ENCODE measurements around the gene PCK1. TPM values are rescaled to one million over a fixed set of nuclear protein-coding genes. Genes with fewer than 3 reads are reported as not detected.

Gene PCK1
- total RNA-seq, 6 donors from 2014 or later, result 0.23 to 1.3 (median 0.51) TPM; not detected in 3

- Histone ChIP-seq H3K4me1 (peaks cover 0 to 5% (median 2%) of the 10 kb centered on the region in 4 donors), H3K36me3 (no peaks in the 10 kb centered on the region), H3K4me3 (no peak overlapping the region), H3K9me3 (peaks cover 0 to 7% (median 0%) of the 10 kb centered on the region in 4 donors), H3K27ac (no peak overlapping the region), H3K27me3 (no peaks in the 10 kb centered on the region)
- ATAC-seq (ENCODE audit: low FRiP score in 2 of 2) (no peak), DNase-seq (no peak)
- TF ChIP-seq CTCF (IDR thresholded peaks at IDR 0.05) (no peak), EP300 (IDR thresholded peaks at IDR 0.05) (no peak), POLR2A (IDR thresholded peaks at IDR 0.05) (no peak), POLR2AphosphoS5 (IDR thresholded peaks at IDR 0.05) (no peak)
- 86 to 94% methylated on average over 4 to 6 of the region's 6 CpGs for WGBS, 2 donors
Observed at GRCh38 chr20:57589123-57589727, 28.3 kb downstream of the PCK1 start.

- H3K27ac ChIP-seq, result no peak overlapping the region
- WGBS, 2 donors, result 80 to 93% methylated on average over 11 to 13 of the region's 16 CpGs
- H3K27me3 ChIP-seq, result no peaks in the 10 kb centered on the region
- no peak for TF ChIP-seq POLR2A (IDR thresholded peaks at IDR 0.05)
- TF ChIP-seq POLR2AphosphoS5 (IDR thresholded peaks at IDR 0.05), result no peak
- no peak for TF ChIP-seq CTCF (IDR thresholded peaks at IDR 0.05)
- no peak for TF ChIP-seq EP300 (IDR thresholded peaks at IDR 0.05)
- H3K4me3 ChIP-seq, result no peak overlapping the region
- no peak for DNase-seq
- no peak for ATAC-seq (ENCODE audit: low FRiP score in 2 of 2)
- H3K36me3 ChIP-seq, result no peaks in the 10 kb centered on the region
- peaks cover 0 to 7% (median 0%) of the 10 kb centered on the region in 4 donors for H3K9me3 ChIP-seq
- H3K4me1 ChIP-seq, result peaks cover 0 to 9% (median 2%) of the 10 kb centered on the region in 4 donors
Observed at GRCh38 chr20:57589728-57590484, 29.0 kb downstream of the PCK1 start.

DNA sequence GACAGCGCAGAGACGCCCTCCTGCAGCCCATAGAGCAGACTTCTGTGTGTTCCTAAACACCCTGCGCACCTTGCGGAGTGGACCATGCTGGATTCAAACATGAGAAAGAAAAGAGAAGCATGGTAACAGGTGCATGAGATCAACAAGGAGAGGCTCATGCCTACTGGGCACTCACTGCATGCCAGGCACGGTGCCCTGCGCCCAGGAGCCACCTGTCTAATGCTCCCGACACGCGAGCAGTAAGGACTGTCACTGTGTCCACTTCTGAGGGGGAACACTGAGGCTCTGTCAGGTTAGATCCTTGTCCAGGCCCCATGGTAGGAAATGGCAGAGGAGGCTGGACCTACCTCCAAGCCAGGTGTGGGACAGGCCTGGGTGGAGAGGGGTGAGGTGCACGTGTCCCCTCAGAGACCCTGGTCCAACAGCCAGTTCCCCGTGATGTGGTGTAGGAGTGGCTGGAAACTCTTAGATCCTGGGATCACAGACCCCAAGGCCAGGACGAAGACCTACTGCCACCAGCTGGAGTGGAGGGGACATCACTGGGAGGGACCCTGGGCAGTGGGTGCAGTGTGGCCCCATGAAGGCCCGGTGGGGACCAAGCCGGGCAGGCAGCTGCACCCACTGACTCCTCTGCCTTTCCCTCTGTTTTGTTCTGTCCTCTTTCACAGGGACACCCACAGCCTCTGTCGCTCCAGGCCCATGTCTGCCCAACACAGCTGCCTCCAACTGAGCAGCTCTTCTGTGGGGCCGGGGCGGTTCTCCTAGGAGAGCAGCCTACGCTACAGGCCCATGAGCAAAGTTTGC lies 29.8 kb downstream of the PCK1 start:
- ATAC-seq (ENCODE audit: low FRiP score in 2 of 2) (no peak), DNase-seq (no peak)
- no peaks in the 10 kb centered on the region for H3K27me3 ChIP-seq
- H3K4me3 ChIP-seq, result no peak overlapping the region
- H3K36me3 ChIP-seq, result no peaks in the 10 kb centered on the region
- 93 to 95% methylated on average over 15 to 18 of the region's 18 CpGs for WGBS, 2 donors
- TF ChIP-seq EP300 (IDR thresholded peaks at IDR 0.05), result no peak
- no peak for TF ChIP-seq POLR2A (IDR thresholded peaks at IDR 0.05)
- no peak for TF ChIP-seq CTCF (IDR thresholded peaks at IDR 0.05)
- no peak for TF ChIP-seq POLR2AphosphoS5 (IDR thresholded peaks at IDR 0.05)
- peaks cover 0 to 9% (median 2%) of the 10 kb centered on the region in 4 donors for H3K4me1 ChIP-seq
- peaks cover 0 to 7% (median 0%) of the 10 kb centered on the region in 4 donors for H3K9me3 ChIP-seq
- no peak overlapping the region for H3K27ac ChIP-seq

DNA sequence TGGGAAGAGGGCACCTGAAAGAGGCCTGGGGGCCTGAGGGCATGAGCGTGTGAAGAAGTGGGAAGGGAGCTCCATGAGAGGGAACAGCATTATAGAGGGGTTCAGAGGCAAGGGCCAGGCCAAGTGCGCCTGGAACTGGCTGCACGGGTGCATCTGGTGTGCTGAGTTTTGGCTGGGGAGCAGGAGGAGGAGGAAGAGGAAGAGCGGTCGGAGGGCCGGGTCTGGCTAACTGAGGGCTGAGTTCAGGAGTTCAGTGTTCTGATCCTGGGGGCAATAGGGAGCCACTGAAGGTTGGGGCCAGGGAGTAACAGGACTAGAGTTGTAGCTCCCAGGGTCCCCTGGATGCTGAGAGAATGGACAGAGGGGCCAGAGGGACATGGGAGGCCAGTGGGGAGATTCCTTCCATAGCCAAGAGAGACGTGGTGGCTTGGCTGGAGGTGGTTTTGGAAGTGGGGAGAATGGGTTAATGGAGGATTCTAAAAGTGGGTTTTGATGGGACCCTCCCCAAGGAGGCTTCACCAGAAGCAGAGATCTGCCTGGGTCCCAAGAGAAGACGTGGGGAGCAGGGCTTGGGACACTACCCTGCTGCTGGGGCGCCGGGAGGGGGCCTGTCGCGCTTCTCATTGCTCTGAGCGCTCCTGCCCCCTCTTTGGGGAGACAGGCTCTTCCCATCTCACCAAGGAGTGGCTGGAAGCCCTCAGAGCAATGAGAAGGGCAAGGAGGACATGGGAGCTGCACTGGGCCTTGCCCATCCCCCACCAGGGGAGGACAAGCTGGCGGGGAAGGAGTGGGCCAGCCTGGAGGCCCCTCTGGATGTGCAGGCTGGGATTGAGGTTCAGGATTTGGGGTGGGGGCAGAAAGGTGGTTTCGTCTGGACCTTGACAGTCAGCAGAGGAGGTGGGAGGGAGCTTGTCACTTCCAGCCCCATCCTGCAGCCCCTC lies 30.6 kb downstream of the PCK1 start:
- TF ChIP-seq CTCF (IDR thresholded peaks at IDR 0.05), result no peak
- TF ChIP-seq POLR2AphosphoS5 (IDR thresholded peaks at IDR 0.05), result no peak
- TF ChIP-seq EP300 (IDR thresholded peaks at IDR 0.05), result no peak
- no peak for TF ChIP-seq POLR2A (IDR thresholded peaks at IDR 0.05)
- no peak overlapping the region for H3K4me3 ChIP-seq
- no peaks in the 10 kb centered on the region for H3K36me3 ChIP-seq
- no peak for ATAC-seq (ENCODE audit: low FRiP score in 2 of 2)
- H3K27me3 ChIP-seq, result no peaks in the 10 kb centered on the region
- no peak for DNase-seq
- WGBS, 2 donors, result 84 to 90% methylated on average over 14 to 15 of the region's 15 CpGs
- H3K4me1 ChIP-seq, result peaks cover 0 to 10% (median 2%) of the 10 kb centered on the region in 4 donors
- no peak overlapping the region for H3K27ac ChIP-seq
- peaks cover 0 to 7% (median 0%) of the 10 kb centered on the region in 4 donors for H3K9me3 ChIP-seq
